Lower leg skin (tissue), 4 donors: ENCODE data around the gene SMIM28. TPM values are rescaled to one million over a fixed set of nuclear protein-coding genes. Genes with fewer than 3 reads are reported as not detected.

Experiments used
- DNase-seq, 2 donors: peaks; one replicate each; pipeline ENCODE4 v3.0.0-alpha.2; 2019; ENCODE audit warnings: low spot score in 2 of 2
- H3K4me3 ChIP-seq: fragments of 200-600 bp; sonication (generic); 2 replicates; pipeline ENCODE4 v1.5.1; 2017; ENCODE audit warnings: mild to moderate bottlenecking, low read depth; ENCODE audit not compliant: poor library complexity, severe bottlenecking
- CTCF ChIP-seq, 3 donors: fragments of 450-650 bp; IDR thresholded peaks; one replicate each; pipeline ENCODE4 v1.5.1; 2016; ENCODE audit warnings: antibody characterized with exemption in 3 of 3, mild to moderate bottlenecking in 3 of 3, moderate library complexity in 2 of 3
- POLR2A ChIP-seq, 2 donors: fragments of 450-650 bp; IDR thresholded peaks; one replicate each; pipeline ENCODE4 v1.6.1; 2016 to 2017; ENCODE audit warnings: antibody characterized with exemption in 2 of 2, mild to moderate bottlenecking in 1 of 2, moderate library complexity in 1 of 2
- WGBS, 2 donors: methylation state at CpG; one replicate each; pipeline ENCODE4 v1.1.5; 2018; 5-methylcytosine and 5-hydroxymethylcytosine counted together
- intact Hi-C: fragments of 100-400 bp; cut with DNase I; formaldehyde crosslinking; loops from one replicate; pipeline ENCODE4 v1.15.0; 2023; ENCODE audit warnings: low total_unique reads
- total RNA-seq, 4 donors: library from RNA; depleted of rRNA; stranded (reverse); fragments of >200 nt; gene quantifications; one replicate each; pipeline ENCODE4 v1.1.0, GENCODE V29; 2016

The SMIM28 gene
- total RNA-seq, 4 donors from 2014 or later, result not detected

- TF ChIP-seq CTCF (IDR thresholded peaks at IDR 0.05) (no peak), POLR2A (IDR thresholded peaks at IDR 0.05) (no peak)
- no peak overlapping the region for H3K4me3 ChIP-seq
- intact Hi-C loops, result no loop called here
- no peak for DNase-seq
- 85 to 90% methylated on average over 3 of the region's 3 CpGs for WGBS, 2 donors
Observed at GRCh38 chr6:138400326-138400725, 22.6 kb downstream of the SMIM28 start.

GRCh38 chr6:138401960-138402837 lies 24.5 kb downstream of the SMIM28 start:
- 89 to 94% methylated on average over 14 of the region's 14 CpGs for WGBS, 2 donors
- H3K4me3 ChIP-seq, result no peak overlapping the region
- DNase-seq, result no peak
- TF ChIP-seq CTCF (IDR thresholded peaks at IDR 0.05) (no peak), POLR2A (IDR thresholded peaks at IDR 0.05) (no peak)
- intact Hi-C loops, result no loop called here

GRCh38 chr6:138402838-138403187 lies 25.1 kb downstream of the SMIM28 start:
- WGBS, 2 donors, result 84 to 89% methylated on average over 8 of the region's 8 CpGs
- no peak for DNase-seq
- no peak overlapping the region for H3K4me3 ChIP-seq
- TF ChIP-seq CTCF (IDR thresholded peaks at IDR 0.05), result no peak
- TF ChIP-seq POLR2A (IDR thresholded peaks at IDR 0.05), result no peak
- intact Hi-C loops, result no loop called here

GRCh38 chr6:138403324-138403800 lies 25.7 kb downstream of the SMIM28 start:
- intact Hi-C loops, result no loop called here
- TF ChIP-seq CTCF (IDR thresholded peaks at IDR 0.05), result no peak
- no peak for TF ChIP-seq POLR2A (IDR thresholded peaks at IDR 0.05)
- peak overlapping the region; percentile 71 for H3K4me3 ChIP-seq
- 0 to 1% methylated on average over 17 to 26 of the region's 30 CpGs for WGBS, 2 donors
- DNase-seq, result peak in 1 of 2 donors; percentile 87

GRCh38 chr6:138403801-138404665 lies 26.3 kb downstream of the SMIM28 start, which contains the start of gene HEBP2:
HEBP2 (plus strand) TSS chr6:138404223; CDS start chr6:138404496, 273 bp downstream.
- peak within 1 kb of the TSS; percentile 71 for H3K4me3 ChIP-seq
- TF ChIP-seq POLR2A (IDR thresholded peaks at IDR 0.05) (peak in 1 of 2 donors; percentile 14), CTCF (IDR thresholded peaks at IDR 0.05) (peak in 1 of 3 donors; percentile 21)
- peak; percentile 94 to 98 for DNase-seq
- WGBS, 2 donors, result 0 to 1% methylated on average over 16 to 56 of the region's 92 CpGs
- intact Hi-C loops, result no loop called here
